ENCODE results near the gene HOGA1.
A peak's percentile ranks its signal among the peaks of the same experiment; 100 is the strongest.

The HOGA1 gene

DNA sequence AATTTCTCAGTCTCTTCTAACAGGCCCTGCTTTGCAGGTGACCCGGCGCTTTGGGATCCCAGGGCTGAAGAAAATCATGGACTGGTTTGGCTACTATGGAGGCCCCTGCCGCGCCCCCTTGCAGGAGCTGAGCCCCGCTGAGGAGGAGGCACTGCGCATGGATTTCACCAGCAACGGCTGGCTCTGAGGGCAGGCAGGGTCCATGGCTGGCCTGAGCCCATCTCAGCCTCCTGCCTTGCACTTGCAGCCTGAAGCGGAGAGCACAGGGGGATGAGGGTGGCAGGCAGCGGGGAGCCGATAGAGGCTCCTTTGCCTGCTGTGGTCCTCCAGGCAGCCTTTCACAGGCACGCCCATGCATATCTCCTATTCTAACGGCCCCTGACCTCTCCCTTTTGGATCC, 27.3 kb downstream of the HOGA1 start:
- TF ChIP-seq EZH2phosphoT487 (IDR thresholded peaks at IDR 0.05; ENCODE audit: low read depth) = no peak
- no peak for TF ChIP-seq CTCF (IDR thresholded peaks at IDR 0.05; ENCODE audit: low read depth, low read length)
- Histone ChIP-seq H3K36me3 (replicated peaks; ENCODE audit: low read depth, low read length) (no peaks in the 10 kb centered on the region), H3K27me3 (ENCODE audit: low read depth, low read length) (no peaks in the 10 kb centered on the region), H3K9me3 (ENCODE audit: insufficient read depth, low read length) (no peaks in the 10 kb centered on the region), H3K9ac (ENCODE audit: low read length) (no peak overlapping the region), H3K27ac (ENCODE audit: low read length) (no peak overlapping the region), H3K4me2 (ENCODE audit: low read length) (no peak overlapping the region), H2AFZ (ENCODE audit: low read depth, low read length) (no peak overlapping the region), H3K79me2 (ENCODE audit: low read length) (no peaks in the 10 kb centered on the region), H3K4me3 (ENCODE audit: low read length) (no peak overlapping the region), H3K4me1 (ENCODE audit: low read length) (no peaks in the 10 kb centered on the region), H4K20me1 (ENCODE audit: insufficient read depth, low read length) (no peaks in the 10 kb centered on the region)

DNA sequence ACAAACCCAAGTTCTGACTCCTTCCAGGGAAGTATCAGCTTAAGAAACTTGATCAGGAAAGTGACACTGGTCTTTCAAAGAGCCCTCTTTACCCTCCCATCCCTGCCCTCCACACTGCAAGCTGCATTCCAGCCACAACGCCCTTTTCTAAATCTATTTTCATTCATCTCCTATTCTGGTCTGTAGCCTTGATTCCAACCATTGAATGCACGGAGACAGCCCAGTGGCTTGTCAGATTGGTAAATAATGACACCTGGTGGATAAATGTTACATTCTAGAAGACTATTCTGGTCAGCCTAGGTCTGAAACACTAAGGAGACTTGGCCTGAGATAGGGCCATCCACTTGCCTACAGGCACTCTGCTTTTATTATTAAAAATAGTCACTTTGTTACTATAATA, 28.2 kb downstream of the HOGA1 start:
- Histone ChIP-seq H3K9me3 (ENCODE audit: insufficient read depth, low read length) (no peaks in the 10 kb centered on the region), H3K4me3 (ENCODE audit: low read length) (no peak overlapping the region), H3K4me2 (ENCODE audit: low read length) (no peak overlapping the region), H2AFZ (ENCODE audit: low read depth, low read length) (no peak overlapping the region), H3K79me2 (ENCODE audit: low read length) (no peaks in the 10 kb centered on the region), H3K27ac (ENCODE audit: low read length) (no peak overlapping the region), H3K27me3 (ENCODE audit: low read depth, low read length) (no peaks in the 10 kb centered on the region), H3K9ac (ENCODE audit: low read length) (no peak overlapping the region), H3K4me1 (ENCODE audit: low read length) (no peaks in the 10 kb centered on the region), H4K20me1 (ENCODE audit: insufficient read depth, low read length) (no peaks in the 10 kb centered on the region), H3K36me3 (replicated peaks; ENCODE audit: low read depth, low read length) (no peaks in the 10 kb centered on the region)
- TF ChIP-seq EZH2phosphoT487 (IDR thresholded peaks at IDR 0.05; ENCODE audit: low read depth) (no peak), CTCF (IDR thresholded peaks at IDR 0.05; ENCODE audit: low read depth, low read length) (peak; percentile 25; the same call in 1 of the 2 replicates)

- H3K9me3 ChIP-seq (ENCODE audit: insufficient read depth, low read length) = no peaks in the 10 kb centered on the region
- no peak overlapping the region for H3K4me2 ChIP-seq (ENCODE audit: low read length)
- H3K4me1 ChIP-seq (ENCODE audit: low read length) = no peaks in the 10 kb centered on the region
- no peaks in the 10 kb centered on the region for H3K36me3 ChIP-seq (replicated peaks; ENCODE audit: low read depth, low read length)
- no peak overlapping the region for H2AFZ ChIP-seq (ENCODE audit: low read depth, low read length)
- H3K79me2 ChIP-seq (ENCODE audit: low read length) = no peaks in the 10 kb centered on the region
- TF ChIP-seq CTCF (IDR thresholded peaks at IDR 0.05; ENCODE audit: low read depth, low read length) (no peak), EZH2phosphoT487 (IDR thresholded peaks at IDR 0.05; ENCODE audit: low read depth) (no peak)
- H3K27me3 ChIP-seq (ENCODE audit: low read depth, low read length) = no peaks in the 10 kb centered on the region
- H3K9ac ChIP-seq (ENCODE audit: low read length) = no peak overlapping the region
- H3K4me3 ChIP-seq (ENCODE audit: low read length) = no peak overlapping the region
- H3K27ac ChIP-seq (ENCODE audit: low read length) = no peak overlapping the region
- no peaks in the 10 kb centered on the region for H4K20me1 ChIP-seq (ENCODE audit: insufficient read depth, low read length)
Observed at GRCh38 chr10:97618285-97618684, 34.1 kb downstream of the HOGA1 start.

- Histone ChIP-seq H3K9me3 (ENCODE audit: insufficient read depth, low read length) (no peaks in the 10 kb centered on the region), H3K4me2 (ENCODE audit: low read length) (no peak overlapping the region), H3K4me1 (ENCODE audit: low read length) (no peaks in the 10 kb centered on the region), H3K4me3 (ENCODE audit: low read length) (no peak overlapping the region), H4K20me1 (ENCODE audit: insufficient read depth, low read length) (no peaks in the 10 kb centered on the region), H3K36me3 (replicated peaks; ENCODE audit: low read depth, low read length) (no peaks in the 10 kb centered on the region), H3K27me3 (ENCODE audit: low read depth, low read length) (no peaks in the 10 kb centered on the region), H3K79me2 (ENCODE audit: low read length) (no peaks in the 10 kb centered on the region), H2AFZ (ENCODE audit: low read depth, low read length) (no peak overlapping the region), H3K27ac (ENCODE audit: low read length) (no peak overlapping the region), H3K9ac (ENCODE audit: low read length) (no peak overlapping the region)
- TF ChIP-seq CTCF (IDR thresholded peaks at IDR 0.05; ENCODE audit: low read depth, low read length) (no peak), EZH2phosphoT487 (IDR thresholded peaks at IDR 0.05; ENCODE audit: low read depth) (no peak)
Observed at GRCh38 chr10:97618733-97619132, 34.5 kb downstream of the HOGA1 start.
